GM21423 (cell line): ENCODE measurements around the gene XRCC4.
"Not testable (repeated sequence)": the region's sequence is repeated elsewhere in the genome, so short reads cannot be mapped to it uniquely, and the experiment has no call there.

Experiments
- ATAC-seq: cut with Tn5 transposase; IDR thresholded peaks from one replicate; pipeline ENCODE4 v1.9.1; 2021; ENCODE audit warnings: mild to moderate bottlenecking, moderate library complexity; ENCODE audit not compliant: unreplicated experiment

The XRCC4 gene

DNA sequence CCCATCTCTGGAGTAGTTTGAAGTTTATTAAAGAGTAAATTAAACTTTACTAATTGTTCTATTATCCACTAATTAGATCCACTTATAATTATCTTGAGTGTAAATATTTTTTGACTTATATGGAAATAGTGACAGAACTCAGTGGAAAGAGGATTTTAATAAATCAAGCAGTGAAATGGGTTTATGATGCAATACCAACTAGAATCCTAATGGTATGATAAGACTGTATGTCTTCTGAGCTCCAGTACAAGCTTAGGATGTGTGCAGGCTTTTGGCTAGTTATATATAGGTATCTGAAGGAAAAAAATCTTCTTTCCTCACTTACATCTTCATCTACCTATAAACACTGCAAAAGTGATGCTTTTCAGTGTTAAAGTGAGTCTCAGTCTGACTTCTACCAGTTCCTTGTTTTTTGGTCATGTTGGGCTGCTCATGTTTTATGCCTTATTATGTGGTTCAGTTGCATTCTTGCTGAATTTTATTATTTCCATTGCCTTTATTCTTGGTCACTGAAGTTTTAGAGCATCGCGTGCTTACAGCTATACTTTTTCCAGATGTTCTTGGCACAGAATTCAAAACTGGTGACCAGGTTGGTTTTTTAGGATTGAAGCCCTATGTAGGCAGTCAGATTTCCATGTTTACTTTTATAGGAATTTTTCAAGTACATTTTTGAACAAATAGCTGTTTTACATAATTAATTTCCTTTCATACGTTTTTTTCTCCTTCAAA, 30.5 kb downstream of the XRCC4 start:
- no peak for ATAC-seq

DNA sequence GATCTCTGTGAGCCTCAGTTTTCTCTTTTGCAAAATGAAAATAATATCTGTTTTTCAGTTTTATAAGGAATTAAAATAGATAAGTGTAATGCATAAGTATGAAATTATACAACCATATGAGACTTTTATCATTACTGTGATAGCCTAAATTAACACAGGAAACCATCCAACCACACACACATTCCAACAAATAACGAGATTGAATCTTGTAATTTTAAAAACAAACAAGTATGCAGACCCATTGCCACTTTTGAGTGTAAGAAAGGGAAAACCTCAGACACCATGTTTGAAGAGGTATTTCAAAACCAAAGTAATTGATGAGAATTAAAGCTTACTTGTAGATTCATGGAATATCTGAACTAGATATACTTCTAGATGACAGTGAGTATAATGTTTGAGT, 32.0 kb downstream of the XRCC4 start:
- no peak for ATAC-seq

DNA sequence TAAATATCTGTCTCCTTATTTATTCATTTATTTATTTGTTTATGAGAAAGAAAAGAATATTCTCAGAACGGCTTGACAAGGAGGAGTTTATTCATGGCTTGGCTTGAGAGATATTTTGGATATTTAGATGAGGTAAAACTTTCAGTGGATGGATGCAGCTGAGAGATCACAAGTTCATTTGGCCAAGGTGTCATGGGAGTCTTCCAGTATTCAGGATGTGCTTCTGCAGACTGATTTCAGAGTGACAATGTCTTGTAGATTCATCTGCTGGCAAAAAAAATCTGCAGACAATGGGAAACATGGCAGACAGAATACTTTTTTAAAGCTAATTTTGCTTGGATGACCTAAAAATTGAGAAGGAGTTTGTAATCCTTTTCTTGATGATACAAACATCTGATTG, 38.5 kb downstream of the XRCC4 start:
- ATAC-seq: no peak

DNA sequence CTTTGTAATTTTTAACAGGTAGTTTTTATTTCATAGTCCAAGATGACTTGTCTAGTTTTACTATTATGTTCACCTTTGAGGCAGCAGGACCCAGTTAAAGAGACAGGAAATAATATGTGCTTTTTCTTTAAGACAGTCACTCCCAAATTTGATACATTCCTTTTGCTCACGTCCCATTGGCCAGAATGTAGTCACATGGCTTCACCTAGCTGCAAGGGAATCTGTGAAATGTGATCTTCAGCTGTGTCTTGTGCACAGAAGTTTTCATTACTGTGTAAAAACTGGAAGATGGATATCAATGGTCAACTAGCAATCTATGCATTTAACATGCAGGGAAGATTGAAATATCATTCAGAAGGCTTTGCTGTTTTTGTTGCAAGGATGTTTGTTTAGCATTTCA, 41.1 kb downstream of the XRCC4 start:
- ATAC-seq: no peak

DNA sequence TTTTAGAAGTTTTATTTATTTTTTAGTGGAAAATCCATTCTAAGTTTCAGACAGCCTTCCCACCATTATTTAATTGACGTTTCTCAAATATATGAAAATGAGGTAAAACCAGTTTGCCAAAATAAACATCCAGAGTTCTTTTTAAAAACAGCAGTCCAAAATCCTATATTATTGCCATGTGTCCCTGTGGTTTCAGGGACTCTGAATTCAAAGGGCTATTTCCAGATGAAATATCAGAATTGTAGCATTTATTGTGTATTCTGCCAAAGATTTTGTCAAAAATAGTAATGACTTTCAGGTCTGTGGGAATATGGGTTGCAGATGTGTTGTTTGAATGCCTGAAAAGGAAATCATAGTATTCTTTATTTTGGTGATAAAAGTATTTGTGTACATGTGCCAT, 41.6 kb downstream of the XRCC4 start:
- no peak for ATAC-seq

DNA sequence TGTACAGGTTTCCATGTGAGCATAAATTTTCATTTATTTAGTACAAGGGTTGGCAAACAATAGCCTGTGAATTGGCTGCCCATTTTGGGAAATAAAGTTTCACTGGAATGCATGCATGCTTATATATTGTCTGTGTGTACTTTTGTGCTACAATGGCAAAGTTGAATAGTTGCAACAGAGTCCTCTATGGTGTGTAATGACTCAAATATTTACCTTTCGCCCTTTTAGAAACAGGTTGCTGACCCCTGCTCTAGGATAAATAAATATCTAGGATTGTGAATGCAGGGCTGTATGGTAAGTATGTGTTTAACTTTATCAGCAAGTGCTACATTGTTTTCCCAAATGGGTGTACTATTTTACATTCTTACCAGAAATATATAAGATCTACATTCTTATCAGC, 47.2 kb downstream of the XRCC4 start:
- no peak for ATAC-seq

DNA sequence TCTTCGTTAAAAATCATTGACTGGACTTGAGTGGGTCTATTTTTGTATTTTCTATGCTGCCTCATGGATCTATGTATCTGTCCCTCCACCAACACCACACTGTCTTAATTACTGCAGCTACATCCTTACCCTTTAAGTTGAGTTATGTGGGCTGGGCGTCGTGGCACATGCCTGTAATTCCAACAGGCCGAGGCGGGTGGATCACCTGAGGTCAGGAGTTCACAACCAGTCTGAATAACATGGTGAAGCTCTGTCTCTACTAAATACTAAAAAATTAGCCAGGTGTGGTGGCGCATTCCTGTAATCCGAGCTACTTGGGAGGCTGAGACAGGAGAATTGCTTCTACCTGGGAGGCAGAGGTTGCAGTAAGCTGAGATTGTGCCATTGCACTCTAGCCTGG, 48.2 kb downstream of the XRCC4 start:
- no peak for ATAC-seq

DNA sequence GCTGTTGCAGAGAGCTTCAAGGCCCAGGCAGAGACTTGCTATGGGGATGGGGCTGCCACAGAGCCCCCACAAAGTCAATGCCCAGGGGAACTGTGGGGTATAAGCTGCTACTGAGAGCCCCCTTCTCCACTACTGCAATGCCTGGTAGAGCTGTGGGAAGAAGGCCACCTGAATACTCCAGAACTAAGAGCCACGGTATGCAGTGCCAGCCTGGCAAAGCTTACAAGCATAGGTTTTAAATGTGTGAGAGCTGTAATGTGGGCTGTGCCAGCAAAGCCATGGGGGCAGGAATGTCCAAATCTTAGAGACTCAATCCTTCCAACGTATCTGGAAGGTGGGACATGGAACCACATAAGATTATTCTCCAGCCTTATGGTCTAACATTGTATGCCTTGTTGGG, 49.2 kb downstream of the XRCC4 start:
- no peak for ATAC-seq

DNA sequence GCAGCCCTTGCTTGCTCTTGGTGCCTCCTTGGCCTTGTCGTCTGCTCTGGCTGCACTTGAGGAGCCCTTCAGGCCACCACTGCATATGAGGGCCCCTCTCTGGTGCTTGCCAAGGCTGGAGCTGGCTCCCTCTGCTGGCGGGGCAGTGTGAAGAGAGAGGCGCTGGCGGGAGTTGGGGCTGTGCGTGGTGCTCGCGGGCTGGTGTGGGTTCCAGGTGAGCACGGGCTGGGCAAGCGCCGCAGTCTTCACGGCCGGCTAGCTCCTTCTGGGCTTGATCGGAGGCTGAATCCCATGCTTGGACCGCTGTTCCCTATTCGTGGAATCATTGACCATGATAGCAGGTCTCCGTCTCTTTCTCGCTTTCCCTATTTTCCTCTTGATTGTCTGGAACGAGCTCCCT, 56.5 kb downstream of the XRCC4 start:
- no peak for ATAC-seq

DNA sequence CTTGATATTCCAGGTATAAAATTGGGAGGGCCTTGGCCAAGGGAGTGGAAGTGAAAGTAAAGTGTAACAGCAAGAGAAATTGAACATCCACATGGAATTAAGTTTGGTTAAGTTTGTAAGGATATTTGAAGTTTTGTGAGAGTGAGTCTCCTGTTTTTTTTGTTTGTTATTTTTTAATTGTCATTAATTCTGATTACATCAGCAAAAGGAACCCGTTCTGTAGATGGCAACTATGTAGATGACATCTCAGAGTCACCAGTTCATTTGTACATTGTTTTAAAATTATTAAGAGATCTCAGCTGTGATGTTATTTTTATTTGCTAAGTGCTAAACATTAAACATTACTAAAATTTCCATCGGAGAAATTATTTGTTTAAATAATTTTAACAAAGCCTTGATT, 65.2 kb downstream of the XRCC4 start:
- ATAC-seq: no peak

DNA sequence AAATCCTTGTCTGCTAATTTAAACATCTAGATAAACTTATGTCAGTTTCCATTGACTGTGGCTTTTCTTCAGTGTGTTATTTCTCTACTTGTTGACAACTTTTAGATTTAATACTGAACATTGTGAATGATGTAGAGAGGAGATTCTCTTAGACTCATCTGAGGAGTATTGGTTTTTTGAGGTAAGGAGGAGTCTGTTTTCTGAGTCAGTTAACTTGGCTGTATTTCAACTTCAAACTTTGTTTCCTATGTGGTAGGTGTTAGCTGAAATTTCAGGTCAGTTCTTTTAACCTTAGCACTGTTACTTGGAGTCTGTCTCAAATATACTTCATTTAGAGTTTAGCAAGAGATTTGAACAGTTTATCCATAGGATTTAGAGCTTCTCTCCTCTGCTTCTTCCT, 67.9 kb downstream of the XRCC4 start:
- ATAC-seq: no peak

DNA sequence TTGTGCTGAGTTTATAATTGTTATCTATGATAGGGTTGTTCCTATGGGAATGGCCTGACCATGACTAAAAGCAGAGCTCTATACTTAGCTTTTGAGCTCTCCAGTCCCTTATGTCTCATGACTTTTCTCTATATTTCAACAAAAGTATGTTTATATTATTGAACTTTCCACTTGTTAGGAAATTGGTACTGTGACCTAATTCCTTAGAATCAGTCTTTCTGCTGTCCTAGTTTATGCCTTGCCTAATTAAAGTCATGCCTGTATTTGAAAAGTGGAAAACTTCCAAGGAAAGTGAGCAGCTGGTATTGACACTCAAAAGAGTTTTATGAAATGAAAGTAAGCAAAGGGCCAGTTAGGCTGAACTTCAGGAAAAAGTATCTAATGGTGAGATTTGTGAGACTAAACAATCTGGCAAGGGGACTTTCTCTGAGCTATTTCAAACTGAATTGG, 68.6 kb downstream of the XRCC4 start:
- no peak for ATAC-seq

DNA sequence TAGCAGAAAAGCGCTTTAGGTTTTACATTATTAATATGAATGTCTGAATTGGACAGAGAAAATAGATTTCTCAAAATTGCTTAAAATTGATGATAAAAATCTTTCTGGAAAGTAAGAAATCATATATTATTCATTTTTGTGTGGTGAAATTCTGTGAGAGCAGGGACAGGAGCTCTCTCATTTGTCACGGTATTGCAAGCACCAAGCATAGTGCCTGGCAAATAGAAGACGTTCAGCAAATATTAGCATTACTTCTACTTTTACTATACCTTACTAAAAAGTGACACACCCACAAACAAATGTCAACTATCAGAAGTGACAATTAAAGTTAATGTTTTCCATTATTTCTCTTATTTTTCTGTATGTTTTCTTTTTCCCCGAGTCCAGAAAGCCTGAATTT, 69.1 kb downstream of the XRCC4 start:
- no peak for ATAC-seq

DNA sequence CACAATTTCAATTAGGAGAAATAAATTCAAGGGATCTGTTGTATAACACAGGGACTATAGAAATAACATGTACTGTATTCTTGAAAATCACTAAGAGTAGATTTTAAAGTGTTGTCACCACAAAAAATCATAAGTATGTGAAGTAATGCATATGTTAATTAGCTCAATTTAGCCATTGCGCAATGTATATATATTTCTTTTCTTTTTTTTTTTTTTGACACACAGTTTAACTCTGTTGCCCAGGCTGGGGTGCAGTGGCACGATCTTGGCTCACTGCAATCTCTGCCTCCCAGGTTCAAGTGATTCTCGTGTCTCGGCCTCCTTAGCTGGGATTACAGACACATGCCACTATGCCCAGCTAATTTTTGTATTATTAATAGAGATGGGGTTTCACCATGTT, 70.2 kb downstream of the XRCC4 start:
- no peak for ATAC-seq

DNA sequence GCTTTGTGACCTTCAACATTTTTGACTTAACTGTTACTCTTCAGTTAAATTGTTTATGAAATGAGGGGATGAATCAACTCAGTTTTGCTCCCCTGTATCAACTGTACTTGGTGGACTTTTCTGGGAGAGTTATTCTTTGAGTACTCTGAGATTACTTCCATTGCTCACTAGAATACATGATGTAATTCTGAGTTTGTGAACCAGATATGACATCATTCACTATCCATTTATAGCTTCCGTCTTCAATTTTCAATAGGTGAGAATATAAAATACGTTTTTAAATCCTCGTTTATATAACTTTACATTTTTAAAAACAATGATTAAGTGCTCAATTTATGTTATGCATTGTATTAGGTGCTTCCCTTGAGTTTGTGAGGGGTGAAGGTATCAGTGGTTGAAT, 71.0 kb downstream of the XRCC4 start:
- ATAC-seq: no peak

DNA sequence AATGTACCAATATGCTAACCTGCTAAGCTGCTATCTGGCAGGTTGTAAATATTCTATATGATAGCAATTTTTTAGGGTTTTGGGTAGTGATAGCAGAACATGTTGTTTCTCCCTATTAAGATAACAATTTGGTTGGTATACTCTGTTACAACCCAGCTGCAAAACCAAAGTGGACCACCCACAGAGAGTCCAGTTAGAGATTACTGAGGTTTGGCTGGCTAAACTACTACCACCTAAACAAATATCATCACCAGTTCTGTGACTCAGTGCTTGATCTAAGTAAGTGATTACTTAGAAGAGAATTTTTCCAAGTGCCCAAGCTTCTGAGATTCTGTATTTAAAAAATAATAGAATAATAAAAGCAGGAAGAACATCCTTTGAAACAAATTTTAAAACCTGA, 72.3 kb downstream of the XRCC4 start:
- no peak for ATAC-seq

DNA sequence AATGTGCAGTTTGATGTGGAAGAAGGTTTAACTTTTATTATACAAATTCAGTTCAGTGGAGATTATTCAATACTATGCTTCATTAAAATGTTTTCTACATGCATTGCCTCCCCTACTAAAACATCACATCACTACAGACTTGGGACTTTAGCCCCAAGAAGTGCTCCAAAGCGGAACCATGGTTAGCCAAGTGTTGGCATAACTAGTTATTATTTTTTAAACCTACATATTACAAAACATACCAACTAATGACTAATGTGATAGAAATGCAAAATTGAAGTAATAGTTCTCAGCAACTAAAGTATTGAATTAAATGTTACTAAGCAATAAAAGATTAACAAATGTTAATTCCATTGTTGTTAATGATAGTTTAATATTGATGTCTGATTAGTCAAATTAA, 74.5 kb downstream of the XRCC4 start:
- ATAC-seq: no peak

DNA sequence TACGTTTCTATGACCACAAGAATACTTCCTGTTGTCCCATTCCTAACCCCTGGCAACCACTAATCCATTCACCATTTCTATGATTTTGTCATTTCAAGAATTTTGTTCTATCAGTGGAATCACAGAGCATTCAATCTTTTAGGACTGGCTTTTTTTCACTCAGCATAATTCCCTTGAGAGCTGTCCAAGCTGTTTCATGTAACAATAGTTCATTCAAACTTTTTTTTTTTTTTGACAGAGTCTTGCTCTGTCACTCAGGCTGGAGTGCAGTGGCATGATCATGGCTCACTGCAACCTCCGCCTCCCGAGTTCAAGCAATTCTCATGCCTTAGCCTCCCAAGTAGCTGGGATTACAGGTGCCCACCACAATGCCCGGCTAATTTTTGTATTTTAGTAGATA, 75.6 kb downstream of the XRCC4 start:
- not testable (repeated sequence) for ATAC-seq

DNA sequence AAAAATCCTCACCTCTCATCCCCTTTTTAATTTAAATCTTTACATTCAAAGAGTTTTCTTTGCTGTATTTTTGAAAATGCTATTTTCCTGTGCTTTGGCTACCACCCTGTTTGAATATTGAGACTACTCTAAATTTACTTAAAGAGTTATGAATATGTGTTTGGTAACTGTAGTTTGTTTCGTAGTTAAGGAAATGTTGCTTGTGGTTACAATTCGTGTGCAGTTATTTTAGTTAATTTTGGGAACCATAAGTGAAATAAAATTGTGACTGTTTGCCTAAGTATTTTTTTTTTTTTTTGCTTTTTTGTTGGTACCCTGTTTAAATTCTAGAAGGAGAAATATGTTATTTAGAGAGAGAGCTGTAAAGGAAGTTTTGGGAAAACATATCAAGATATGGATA, 78.7 kb downstream of the XRCC4 start:
- no peak for ATAC-seq

DNA sequence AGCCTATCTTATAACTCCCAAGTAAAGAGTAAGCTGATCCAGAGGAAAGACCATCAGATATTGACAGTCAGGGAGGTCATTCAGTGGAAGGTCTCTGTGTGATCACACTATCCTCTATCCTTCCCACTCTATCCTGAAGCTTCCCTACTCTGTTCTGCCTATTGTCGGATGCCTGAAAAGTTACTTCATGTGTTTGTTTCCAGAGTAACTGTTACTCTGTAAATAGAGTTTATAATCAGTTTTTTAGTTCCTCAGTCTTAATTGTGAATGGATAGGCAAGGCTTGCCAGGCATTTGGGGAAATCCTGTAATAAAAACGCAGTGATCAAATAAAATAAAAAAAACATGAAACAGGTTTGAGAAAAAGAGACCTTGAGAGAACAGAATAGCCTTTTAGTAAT, 79.8 kb downstream of the XRCC4 start:
- ATAC-seq: no peak

DNA sequence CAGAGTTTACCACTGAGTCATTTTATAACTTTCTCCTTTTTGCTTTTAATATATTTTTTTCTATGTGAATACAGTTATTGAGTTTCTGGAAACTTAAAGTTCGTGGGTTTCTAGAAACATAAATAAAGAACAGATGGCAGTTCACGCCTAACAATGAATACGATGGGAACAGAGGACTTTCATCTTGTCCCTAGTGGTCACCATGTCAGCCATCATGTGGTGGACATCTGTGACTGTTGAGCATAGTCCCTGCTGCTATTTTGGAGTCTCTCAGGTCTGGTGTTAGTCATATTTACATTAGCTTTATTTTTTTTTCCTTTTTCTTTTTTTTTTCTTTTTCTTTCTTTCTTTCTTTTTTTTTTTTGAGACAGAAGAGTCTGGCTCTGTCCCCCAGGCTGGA, 85.3 kb downstream of the XRCC4 start:
- ATAC-seq: no peak

DNA sequence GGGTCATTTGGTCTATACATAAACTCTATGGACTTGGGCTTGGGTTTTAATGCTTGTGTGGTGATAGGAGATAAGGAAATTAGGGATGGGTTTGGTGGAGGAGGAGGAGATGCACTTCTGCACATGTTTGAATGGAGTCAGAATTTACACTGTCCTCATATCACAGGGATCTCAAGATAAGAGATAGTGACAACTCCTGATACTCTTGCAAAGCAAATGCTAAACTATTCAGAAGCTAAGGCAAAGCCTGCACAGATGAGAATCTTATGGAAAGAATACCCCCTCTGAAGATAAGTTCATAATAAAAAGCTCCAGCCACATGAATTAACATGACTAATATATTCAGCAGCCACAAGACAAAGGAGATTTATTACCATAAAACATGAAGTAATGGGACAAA, 90.2 kb downstream of the XRCC4 start:
- ATAC-seq: no peak

DNA sequence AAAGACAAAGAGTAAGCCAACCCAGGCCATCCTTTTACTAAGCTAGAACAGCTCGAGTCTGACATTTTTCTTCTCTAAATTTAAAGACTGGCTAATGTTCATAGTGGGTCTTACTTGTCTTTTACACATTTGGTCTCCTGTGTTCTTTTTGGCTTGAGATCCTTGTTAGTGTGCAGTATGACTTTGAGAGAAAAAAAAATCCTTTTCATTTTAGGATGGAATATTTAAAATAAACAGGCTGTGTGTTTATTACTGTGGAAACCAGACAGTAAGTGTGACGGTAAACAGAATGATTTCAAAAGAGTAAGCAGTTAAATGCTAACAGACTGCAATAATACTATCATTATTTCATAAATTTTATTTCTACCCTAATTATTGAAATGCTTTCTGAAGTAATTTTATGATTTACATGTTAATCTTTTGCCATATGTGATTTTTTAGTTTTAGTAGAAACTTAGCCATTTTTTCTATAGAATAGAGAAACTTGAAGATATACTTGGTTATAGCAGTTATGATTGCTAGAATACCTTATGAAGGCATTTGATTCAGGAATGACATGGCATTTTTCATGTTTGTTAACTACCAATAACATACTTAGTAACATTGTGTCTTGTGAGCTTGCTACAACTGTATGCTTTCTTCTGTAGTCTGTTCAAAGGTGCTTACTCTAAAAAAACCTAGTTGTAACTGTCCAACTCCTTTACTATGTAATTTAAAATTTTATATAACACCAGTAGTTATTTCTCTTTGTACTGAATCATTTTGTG, 92.4 kb downstream of the XRCC4 start:
- ATAC-seq: no peak
